ENCODE measurements around the gene TIGD1.

TIGD1 gene

GRCh38 chr2:232550354-232551249, at the start of gene TIGD1, which contains the start of gene EIF4E2:
Gene TIGD1, minus strand, starts transcription at chr2:232550557. Its CDS starts 675 bp downstream, at chr2:232549882.
Gene EIF4E2, plus strand, starts transcription at chr2:232550689. Its CDS starts 36 bp downstream, at chr2:232550725.
- peak; percentile 94 for DNase-seq (ENCODE audit: low spot score)

- DNase-seq (ENCODE audit: low spot score): no peak
These were observed 47.9 kb upstream of the TIGD1 start for GRCh38 chr2:232598293-232598692.

- no peak for DNase-seq (ENCODE audit: low spot score)
These were observed 47.2 kb upstream of the TIGD1 start for GRCh38 chr2:232597362-232598079.

DNA sequence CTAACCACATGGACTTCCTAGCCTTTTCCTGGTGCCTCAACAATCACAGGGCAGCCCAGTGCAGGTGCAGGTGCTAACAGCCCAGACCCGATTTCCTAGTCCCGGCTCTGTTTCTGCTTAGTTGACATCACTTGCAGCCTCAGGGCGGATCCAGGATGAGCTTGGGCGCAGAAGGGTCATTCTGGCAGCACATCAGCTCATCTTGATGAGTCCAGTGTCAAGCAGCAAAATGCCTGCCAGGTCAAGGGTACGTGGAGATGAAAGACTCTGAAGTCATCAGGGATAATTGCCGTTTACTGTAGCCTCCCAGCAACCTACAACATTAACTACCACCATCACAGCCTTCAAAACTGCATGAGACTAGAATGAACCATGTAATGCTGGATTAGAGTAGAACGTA, 43.6 kb upstream of the TIGD1 start:
- no peak for DNase-seq (ENCODE audit: low spot score)

DNA sequence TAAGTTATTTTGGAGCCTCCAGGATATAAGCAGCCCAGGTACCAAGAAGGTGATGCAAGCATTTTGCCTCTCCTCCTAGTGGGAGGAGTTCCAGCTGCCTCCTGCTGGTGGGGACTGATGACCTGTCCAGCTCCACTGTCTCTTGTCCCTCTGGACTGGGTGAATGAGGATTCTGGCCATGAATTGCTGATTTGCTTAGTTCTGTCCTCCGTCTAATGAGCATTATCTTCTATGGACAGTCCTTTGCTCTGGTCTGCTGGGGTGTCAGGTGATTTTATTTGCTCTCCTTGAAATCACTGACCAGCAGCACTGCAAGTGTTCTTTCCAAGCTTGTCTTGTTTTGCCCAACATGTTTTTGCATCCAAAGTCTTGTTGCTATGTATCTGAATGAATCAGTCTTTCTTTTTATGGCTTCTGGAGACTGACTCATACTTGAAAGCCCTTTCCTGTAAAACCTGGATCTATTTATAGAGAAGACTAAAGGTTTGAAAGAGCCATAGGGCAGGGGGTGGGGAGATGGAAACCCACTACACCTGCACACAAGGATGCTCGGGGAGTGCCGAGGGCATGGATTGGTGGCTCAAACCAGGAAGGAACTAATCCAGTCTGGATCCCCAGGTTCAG, 42.5 kb upstream of the TIGD1 start:
- DNase-seq (ENCODE audit: low spot score): no peak

- DNase-seq (ENCODE audit: low spot score): no peak
These were observed 38.6 kb upstream of the TIGD1 start for GRCh38 chr2:232588680-232589585.

DNA sequence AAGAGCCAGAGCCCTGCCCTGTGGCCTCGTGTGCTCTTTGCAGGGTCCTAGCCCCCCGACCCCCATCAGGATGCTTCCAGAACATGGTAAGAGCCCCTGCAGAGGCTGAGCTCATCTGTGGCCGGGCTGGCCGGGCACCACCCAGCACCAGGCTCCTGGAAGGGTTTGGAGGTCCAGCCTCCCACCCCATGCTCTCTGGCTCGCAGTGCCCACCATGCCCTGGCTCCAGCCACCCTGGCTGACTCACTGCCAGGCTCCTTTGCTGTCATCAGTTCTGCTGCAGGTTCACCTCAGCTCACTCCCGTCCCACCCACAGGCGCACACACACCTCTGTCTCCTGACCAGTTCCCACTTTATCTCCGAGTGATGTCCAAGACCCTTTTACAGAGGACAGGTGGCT, 37.7 kb upstream of the TIGD1 start:
- no peak for DNase-seq (ENCODE audit: low spot score)

- no peak for DNase-seq (ENCODE audit: low spot score)
These were observed 37.2 kb upstream of the TIGD1 start for GRCh38 chr2:232587512-232587911.

GRCh38 chr2:232586943-232587505, 36.7 kb upstream of the TIGD1 start:
- no peak for DNase-seq (ENCODE audit: low spot score)

DNA sequence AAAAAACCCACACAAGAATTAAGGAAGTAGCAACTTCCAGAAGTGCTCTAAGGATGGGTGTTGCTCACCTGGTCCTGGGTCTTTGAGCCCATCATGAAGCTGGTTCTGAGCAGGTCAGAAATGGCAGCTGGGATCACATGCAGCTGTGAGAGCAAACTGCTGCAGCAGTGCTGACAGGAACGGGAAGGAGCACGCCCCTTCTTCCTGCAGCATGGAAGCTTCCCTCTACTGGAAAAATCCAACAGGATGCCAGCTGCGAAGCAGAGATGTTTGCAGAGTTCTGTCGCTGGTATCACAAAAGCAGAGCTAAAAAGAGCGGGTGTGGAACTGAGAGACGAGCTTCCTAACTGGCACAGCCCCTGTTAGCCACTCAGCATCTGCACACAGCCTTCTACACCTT, 33.9 kb upstream of the TIGD1 start:
- DNase-seq (ENCODE audit: low spot score): no peak

GRCh38 chr2:232581725-232582124, 31.4 kb upstream of the TIGD1 start:
- no peak for DNase-seq (ENCODE audit: low spot score)

DNA sequence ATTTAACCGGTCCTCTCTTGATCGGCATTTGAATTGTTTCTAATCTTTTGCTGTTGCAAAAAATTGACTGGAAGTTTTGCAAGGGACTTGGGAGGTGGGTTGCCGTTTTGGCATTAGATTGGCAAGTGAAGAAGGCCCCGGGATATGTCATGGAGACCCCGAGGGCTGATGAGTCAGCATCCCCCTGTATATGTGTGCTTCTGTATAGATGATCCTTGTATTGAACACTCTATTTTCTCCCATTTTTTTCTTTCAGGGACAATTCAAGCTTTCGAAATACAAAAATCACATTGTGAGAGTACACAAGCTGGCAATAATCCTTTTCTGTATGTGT, 30.3 kb upstream of the TIGD1 start:
- DNase-seq (ENCODE audit: low spot score): no peak

DNA sequence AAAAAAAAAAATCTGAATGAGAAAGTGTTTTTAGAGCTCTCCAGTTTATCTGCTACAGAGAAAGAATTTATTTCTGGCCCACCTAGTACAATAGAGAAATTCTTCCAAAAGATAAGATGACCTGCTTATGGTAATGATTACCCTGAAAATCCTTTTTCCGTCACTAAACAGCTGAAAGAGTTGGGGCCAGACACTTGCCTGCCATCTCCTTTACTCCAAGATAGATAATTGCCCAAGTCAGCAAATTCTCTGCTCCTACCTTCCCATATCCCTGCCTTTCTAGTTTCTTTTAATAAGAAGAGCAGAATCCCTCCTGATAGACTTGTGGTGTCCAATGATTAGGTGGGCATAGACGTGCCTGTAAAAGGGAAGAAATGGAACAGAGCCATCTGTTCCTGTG, 28.3 kb upstream of the TIGD1 start:
- DNase-seq (ENCODE audit: low spot score): no peak

GRCh38 chr2:232577841-232578240, 27.5 kb upstream of the TIGD1 start:
- DNase-seq (ENCODE audit: low spot score): no peak

- no peak for DNase-seq (ENCODE audit: low spot score)
These were observed 26.6 kb upstream of the TIGD1 start for GRCh38 chr2:232576995-232577394.

GRCh38 chr2:232575404-232575746, 25.0 kb upstream of the TIGD1 start:
- no peak for DNase-seq (ENCODE audit: low spot score)

- no peak for DNase-seq (ENCODE audit: low spot score)
These were observed 24.5 kb upstream of the TIGD1 start for GRCh38 chr2:232574674-232575403.

- no peak for DNase-seq (ENCODE audit: low spot score)
These were observed 23.5 kb upstream of the TIGD1 start for GRCh38 chr2:232573771-232574435.

DNA sequence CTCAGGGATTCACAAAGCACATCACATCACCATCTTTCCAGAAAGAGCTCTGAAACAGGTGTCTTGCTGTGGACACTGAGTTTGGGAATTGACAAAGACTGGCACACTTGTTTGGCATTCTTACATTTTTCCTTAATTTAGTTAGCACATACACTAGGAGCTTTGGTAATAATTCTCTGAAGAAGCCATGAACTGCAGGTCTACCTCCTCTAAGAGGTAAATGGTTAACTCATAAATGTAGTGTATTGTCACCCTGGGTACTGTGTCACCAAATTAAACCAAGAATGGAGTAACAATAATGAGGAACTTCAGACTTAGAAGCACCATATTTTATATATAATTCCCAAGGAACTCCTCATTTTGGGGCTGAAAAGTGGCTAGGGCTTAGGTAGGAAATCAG, 22.7 kb upstream of the TIGD1 start:
- DNase-seq (ENCODE audit: low spot score): no peak

- DNase-seq (ENCODE audit: low spot score): no peak
These were observed 20.7 kb upstream of the TIGD1 start for GRCh38 chr2:232571026-232571474.
